ENCODE results near the gene COQ8A.
"Not testable (repeated sequence)": the region's sequence is repeated elsewhere in the genome, so short reads cannot be mapped to it uniquely, and the experiment has no call there.

Gene COQ8A

DNA sequence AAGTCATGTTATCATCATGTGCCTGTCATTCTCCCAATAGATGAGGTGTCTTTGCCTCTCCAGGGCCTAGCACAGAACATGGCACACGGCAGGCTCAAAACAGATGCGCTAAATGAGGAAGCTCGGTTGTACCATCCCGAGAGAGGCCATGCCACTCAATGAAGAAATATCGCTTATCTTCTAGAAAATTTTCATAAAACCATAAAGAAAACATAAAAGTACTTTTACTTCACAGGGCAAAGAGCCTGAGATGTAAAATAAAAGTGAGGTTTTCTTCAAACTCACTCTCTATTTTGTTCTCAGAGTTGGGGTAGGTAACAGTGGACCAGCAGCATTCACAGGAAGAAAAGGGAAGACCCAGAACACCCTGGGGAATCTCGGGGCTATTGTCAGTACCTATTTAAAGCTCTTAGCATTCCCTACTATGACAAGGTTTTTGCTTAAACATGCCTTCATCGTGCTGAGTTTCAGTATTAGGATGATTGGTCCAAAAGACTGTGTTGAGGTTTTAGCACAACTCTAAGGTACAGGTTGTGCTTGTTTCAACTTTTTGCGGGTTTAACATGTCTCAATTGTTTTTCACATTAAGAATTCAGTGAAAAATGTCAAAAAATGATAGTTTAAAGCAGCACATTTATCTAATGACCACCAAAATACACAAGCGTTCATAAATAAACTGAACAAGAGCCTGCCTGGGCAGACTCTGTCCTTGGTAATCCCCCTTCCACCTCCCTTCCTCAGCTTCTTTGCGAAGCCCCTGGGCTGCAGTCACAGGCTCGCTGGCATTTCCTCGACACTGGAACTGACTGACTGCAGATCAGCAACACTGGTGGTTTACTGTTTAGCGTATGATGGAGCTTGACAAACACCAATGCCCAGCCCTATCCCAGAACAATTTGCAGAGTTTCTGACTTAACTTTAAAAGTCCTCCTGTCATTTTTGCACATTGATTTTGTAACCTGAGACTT is 55.6 kb downstream of the COQ8A start:
- no peak overlapping the region for H3K4me3 ChIP-seq (ENCODE audit: low read length)
- no peak for DNase-seq (ENCODE audit: low read depth)
- TF ChIP-seq, protein P1, sequence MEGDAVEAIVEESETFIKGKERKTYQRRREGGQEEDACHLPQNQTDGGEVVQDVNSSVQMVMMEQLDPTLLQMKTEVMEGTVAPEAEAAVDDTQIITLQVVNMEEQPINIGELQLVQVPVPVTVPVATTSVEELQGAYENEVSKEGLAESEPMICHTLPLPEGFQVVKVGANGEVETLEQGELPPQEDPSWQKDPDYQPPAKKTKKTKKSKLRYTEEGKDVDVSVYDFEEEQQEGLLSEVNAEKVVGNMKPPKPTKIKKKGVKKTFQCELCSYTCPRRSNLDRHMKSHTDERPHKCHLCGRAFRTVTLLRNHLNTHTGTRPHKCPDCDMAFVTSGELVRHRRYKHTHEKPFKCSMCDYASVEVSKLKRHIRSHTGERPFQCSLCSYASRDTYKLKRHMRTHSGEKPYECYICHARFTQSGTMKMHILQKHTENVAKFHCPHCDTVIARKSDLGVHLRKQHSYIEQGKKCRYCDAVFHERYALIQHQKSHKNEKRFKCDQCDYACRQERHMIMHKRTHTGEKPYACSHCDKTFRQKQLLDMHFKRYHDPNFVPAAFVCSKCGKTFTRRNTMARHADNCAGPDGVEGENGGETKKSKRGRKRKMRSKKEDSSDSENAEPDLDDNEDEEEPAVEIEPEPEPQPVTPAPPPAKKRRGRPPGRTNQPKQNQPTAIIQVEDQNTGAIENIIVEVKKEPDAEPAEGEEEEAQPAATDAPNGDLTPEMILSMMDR (conservative IDR thresholded peaks at IDR 0.05; ENCODE audit: low read depth, low read length), result no peak

DNA sequence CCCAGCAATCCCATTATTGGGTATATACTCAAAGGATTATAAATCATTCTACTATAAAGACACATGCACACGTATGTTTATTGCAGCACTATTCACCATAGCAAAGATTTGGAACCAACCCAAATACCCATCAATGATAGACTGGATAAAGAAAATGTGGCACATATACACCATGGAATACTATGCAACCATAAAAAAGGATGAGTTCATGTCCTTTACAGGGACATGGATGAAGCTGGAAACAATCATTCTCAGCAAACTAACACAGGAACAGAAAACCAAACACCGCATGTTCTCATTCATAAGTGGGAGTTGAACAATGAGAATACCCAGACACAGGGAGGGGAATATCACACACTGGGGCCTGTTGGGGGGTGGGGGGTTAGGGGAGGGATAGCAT is 59.5 kb downstream of the COQ8A start:
- not testable (repeated sequence) for DNase-seq (ENCODE audit: low read depth); H3K4me3 ChIP-seq (ENCODE audit: low read length)

DNA sequence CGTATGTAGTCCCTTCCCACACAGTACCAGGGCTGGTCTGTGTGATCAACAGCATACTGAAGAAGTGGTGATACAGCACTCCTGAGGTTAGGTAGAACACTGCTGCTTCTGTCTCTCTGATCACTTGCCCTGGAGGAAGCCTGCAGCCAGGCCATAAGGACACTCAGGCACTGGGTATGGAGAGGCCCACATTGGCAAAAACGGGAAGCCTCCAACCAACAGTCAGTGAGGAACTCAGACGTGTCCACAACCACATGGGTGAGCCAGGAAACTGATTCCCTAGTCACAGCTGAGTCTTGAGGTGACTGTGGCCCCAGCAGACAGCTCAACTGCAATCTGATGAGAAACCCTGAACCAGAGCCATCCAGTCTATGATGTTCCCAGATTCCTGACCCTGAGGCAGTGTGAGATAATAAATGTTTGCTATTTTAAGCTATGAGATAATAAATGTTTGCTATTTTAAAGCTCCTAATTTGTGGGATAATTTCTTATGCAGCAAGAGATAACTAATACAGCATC is 62.5 kb downstream of the COQ8A start:
- TF ChIP-seq, protein P1 (conservative IDR thresholded peaks at IDR 0.05; ENCODE audit: low read depth, low read length), result no peak
- no peak for DNase-seq (ENCODE audit: low read depth)
- no peak overlapping the region for H3K4me3 ChIP-seq (ENCODE audit: low read length)

DNA sequence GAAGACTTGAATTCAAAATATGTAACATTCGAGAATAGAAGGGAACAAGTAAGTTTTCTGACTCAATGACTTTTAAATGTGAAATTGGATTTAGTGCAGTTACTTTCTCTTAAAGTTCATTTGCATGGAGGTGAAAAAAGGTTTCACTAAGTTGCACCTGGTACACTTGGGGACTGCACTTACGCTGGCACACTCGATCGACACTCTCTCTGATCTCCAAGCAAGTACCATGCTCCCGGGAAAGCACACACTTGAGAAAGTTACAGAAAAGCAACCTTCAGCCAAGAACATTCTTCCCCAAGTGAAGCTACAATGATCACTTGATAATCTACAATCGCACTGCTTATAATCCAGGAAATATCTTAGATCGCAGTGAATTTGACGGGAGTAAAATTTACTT is 63.1 kb downstream of the COQ8A start:
- H3K4me3 ChIP-seq (ENCODE audit: low read length), result no peak overlapping the region
- TF ChIP-seq, protein P1 (conservative IDR thresholded peaks at IDR 0.05; ENCODE audit: low read depth, low read length), result no peak
- DNase-seq (ENCODE audit: low read depth), result no peak

DNA sequence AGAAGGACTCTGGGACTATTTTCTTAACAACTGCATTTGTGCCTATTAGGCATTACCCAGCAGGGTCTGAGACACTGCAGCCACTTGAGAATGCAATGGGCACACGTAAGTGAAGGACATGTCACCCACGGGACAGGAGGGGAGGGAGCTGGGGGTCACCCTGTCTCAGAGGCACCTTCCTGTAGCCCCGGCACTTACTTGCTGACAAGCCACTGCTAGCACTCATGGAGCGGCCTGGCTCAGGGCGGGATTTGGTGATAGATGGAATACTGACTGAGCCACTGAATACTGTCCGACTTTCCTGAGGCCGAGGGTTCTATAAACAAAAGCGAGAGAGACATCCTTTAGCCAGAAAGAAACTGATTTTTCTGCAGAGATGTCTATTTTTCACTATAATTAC is 64.7 kb downstream of the COQ8A start:
- TF ChIP-seq, protein P1 (conservative IDR thresholded peaks at IDR 0.05; ENCODE audit: low read depth, low read length), result no peak

DNA sequence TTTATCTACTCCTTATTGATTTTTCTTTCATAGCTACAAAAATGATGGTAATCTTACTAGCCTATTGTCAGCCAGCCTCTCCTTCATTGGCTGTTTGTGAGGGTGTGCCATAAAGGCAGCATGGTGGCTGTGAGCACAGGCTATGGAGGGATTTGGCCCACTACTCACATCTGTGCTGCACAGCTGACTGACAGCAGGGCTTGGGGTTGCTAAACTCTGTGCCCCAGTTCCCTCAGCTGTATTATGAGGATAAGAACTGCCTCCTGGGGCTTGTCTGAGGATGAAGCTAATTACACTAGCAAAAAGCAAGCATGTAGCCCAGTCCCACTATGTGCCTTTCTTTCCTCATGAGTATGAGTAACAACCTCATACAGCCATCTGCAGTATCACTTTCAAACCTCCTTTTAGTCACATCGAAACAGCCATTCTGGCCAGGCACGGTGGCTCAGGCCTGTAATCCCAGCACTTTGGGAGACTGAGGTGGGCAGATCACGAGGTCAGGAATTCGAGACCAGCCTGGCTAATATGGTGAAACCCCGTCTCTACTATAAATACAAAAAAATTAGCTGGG is 66.2 kb downstream of the COQ8A start:
- no peak overlapping the region for H3K4me3 ChIP-seq (ENCODE audit: low read length)
- DNase-seq (ENCODE audit: low read depth), result no peak
- TF ChIP-seq, protein P1 (conservative IDR thresholded peaks at IDR 0.05; ENCODE audit: low read depth, low read length), result no peak

More for the DNA sequence above, 64.7 kb downstream of the COQ8A start:
- no peak for DNase-seq (ENCODE audit: low read depth)
- H3K4me3 ChIP-seq (ENCODE audit: low read length), result no peak overlapping the region

DNA sequence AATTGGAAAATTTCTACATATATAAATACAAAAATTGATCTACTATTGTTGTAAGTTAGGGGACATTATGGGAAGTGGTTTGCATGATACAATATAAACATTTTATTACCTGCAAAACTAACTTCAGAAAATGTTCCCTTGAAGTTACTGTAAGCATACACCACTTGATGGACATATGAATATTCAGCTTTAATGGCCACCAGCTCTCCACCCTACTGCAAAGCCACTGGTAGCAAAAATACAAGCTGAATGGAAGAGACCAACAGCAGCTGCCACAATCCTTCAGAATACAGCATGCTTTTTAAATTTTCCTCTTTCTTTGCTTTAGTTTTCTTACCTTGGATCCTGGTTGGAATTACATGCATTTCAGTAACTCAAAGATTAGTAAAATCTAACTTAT is 69.8 kb downstream of the COQ8A start:
- H3K4me3 ChIP-seq (ENCODE audit: low read length), result no peak overlapping the region
- no peak for DNase-seq (ENCODE audit: low read depth)
- TF ChIP-seq, protein P1 (conservative IDR thresholded peaks at IDR 0.05; ENCODE audit: low read depth, low read length), result no peak

Measured in retinal pigment epithelial cell (primary cell).